ENCODE results near the gene ARHGAP33.
A peak's percentile ranks its signal among the peaks of the same experiment; 100 is the strongest.

Gene ARHGAP33

DNA sequence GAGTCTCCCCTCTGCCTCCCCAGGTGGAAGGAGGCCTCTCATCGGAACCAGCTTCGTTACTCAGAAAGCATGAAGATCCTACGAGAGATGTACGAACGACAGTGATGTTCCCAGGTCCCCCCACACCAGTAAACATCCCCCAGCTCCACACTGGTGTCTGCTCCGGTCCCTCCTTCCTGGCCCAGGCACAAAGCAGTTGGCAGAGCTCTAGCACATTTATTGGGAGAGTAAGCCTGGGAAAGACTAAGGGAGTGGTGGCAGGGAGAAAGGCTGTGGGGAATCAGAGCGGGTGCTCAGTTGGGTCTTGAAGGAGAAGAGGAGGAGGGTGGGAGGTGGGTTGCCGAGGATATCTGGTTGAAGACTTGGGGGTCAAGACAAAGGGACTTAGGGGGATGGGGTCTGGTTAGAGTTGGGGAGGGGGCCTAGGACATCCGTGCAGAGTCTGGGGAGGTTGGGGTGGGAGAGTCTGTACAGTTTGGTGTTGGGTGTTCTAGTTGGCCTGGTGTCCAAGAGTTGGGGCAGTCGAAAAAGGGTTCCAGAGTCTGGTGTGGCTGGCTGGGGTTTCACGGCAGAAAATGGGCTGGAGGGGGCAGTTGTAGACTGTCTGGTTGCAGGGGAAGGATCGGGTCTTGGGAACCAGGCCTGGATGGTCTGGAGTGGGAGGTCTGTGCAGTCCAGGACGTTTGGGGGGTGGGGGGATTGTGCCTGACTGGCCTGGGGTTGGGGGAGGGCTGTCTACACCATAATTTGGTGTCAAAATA lies 20.8 kb upstream of the ARHGAP33 start:
- TF ChIP-seq, protein P1, sequence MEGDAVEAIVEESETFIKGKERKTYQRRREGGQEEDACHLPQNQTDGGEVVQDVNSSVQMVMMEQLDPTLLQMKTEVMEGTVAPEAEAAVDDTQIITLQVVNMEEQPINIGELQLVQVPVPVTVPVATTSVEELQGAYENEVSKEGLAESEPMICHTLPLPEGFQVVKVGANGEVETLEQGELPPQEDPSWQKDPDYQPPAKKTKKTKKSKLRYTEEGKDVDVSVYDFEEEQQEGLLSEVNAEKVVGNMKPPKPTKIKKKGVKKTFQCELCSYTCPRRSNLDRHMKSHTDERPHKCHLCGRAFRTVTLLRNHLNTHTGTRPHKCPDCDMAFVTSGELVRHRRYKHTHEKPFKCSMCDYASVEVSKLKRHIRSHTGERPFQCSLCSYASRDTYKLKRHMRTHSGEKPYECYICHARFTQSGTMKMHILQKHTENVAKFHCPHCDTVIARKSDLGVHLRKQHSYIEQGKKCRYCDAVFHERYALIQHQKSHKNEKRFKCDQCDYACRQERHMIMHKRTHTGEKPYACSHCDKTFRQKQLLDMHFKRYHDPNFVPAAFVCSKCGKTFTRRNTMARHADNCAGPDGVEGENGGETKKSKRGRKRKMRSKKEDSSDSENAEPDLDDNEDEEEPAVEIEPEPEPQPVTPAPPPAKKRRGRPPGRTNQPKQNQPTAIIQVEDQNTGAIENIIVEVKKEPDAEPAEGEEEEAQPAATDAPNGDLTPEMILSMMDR (IDR thresholded peaks at IDR 0.05; ENCODE audit: insufficient read depth, missing control alignments): no peak
- DNase-seq (ENCODE audit: insufficient read length, low spot score) (no peak), FAIRE-seq (no peak)

DNA sequence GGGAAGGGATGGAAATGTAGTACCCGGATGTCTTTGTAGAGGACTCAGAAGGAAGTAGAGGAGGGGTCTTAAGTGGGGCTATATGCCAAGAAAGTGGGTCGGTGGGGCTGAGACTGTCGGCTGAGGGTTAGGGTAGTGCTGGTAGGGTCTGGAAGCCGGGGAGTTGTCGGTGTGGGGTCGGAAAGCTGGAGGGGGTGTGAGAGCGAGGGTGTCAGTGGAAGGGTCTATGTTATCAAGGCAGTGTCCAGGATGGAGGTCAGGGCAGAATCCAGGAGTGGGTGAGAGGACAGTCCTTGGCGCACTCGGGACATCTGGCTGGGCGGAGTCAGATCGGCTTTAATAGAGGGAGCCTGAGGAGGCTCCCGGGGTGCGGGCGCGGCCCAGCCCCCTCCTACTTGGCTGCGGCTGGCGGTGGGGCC lies 20.2 kb upstream of the ARHGAP33 start:
- DNase-seq (ENCODE audit: insufficient read length, low spot score): no peak
- TF ChIP-seq, protein P1 (IDR thresholded peaks at IDR 0.05; ENCODE audit: insufficient read depth, missing control alignments): no peak
- no peak for FAIRE-seq

DNA sequence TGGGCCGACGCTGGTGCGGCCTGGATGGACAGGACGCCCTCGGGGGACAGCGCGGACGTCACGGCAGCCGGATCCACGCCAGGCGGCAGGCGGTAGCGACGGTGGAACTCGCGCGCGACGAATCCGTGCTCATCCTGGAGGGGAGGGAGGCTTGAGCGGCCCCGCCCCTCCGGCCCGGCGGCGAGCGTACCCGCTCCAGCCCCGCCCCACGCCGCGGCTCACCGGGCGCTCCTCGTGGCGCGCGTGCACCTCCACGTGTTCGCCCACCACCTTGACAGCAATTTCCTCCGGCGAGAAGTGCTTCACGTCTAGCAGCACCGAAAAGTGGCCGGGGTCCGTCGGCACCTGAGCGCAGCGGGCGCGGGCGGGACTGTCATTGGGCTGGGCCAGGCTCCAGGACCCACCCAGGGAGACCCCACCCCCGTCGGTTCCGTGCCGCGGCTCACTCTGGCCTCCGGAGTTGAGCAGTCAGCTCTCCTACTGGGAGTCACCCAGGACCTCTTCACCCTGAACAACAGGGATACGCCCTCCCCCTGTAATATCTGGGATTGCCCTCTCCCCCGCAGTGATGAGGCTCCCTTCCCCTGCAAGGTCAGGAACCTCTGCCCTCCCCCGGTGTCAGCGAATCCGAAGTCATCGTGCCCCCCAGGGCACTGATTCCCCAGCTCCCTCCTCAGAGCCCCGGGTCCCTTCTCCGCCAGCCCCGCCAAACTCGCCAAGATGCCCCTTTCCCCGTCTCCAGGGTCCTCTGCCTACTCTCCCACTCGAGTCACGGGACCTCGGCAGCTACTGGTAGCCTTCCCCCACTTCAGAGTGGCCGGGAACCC lies 19.6 kb upstream of the ARHGAP33 start:
- DNase-seq (ENCODE audit: insufficient read length, low spot score) (no peak), FAIRE-seq (no peak)
- TF ChIP-seq, protein P1 (IDR thresholded peaks at IDR 0.05; ENCODE audit: insufficient read depth, missing control alignments): no peak

GRCh38 chr19:35756377-35757230 lies 18.8 kb upstream of the ARHGAP33 start, which contains the start of gene HSPB6:
Gene HSPB6, minus strand, starts transcription at chr19:35757029. Its CDS starts 21 bp downstream, at chr19:35757008.
- TF ChIP-seq, protein P1 (IDR thresholded peaks at IDR 0.05; ENCODE audit: insufficient read depth, missing control alignments): no peak
- FAIRE-seq (no peak), DNase-seq (ENCODE audit: insufficient read length, low spot score) (no peak)

- TF ChIP-seq, protein P1 (IDR thresholded peaks at IDR 0.05; ENCODE audit: insufficient read depth, missing control alignments): no peak
- DNase-seq (ENCODE audit: insufficient read length, low spot score) (no peak), FAIRE-seq (no peak)
Measured at GRCh38 chr19:35757231-35757748, 18.1 kb upstream of the ARHGAP33 start.

DNA sequence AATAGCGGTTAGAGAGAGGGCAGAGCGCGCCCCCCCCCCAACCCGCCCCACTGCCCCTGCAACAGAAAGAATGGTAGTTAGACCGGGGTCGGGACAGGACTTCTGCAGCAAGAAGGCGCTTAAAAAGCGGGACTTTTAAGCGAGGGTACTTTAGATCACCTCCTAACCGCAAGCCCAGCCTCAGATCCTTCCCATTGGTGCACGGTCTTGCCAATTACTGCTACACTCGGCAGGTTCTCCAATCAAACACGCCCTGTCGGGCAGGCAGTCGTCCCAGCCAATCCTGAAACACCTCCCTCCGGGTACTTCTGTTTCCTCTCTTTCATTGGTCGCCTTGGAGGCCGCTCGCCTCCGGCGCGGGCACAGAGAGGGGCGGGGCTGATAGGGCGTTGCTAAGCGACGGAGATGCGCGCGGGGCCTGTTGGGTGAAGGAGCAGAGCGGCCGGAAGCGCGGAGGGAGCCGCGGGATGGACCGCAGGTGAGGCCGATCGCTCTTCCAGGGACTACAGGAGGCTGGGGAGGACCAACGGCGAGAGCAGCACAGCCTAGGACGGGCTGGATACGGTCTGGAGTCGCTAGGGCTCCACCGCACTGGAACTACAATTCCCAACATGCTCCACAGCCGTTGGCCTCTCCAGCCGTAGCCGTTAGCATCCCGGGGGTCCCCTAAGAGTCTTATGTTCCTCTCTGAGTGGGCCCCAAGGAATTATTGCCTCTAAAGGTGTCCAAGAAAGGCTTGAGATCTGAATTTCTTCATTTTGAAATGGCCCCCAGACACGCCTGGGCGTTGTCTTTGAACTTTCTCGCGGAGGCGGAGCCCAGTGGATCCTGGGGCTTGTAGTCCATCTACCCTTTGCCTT lies 17.4 kb upstream of the ARHGAP33 start, which contains the start of gene PROSER3:
Gene PROSER3, plus strand, starts transcription at position 428 of the 860 bp plus-strand sequence. Its CDS starts 40 bp downstream, at position 468.
- TF ChIP-seq, protein P1 (IDR thresholded peaks at IDR 0.05; ENCODE audit: insufficient read depth, missing control alignments): no peak
- FAIRE-seq: peak; percentile 44
- DNase-seq (ENCODE audit: insufficient read length, low spot score): peak; percentile 73
